GM19468 (cell line): ENCODE measurements around the gene SLC26A11.

Experiments
- ATAC-seq: cut with Tn5 transposase; IDR thresholded peaks from one replicate; pipeline ENCODE4 v1.9.1; 2021; ENCODE audit warnings: mild to moderate bottlenecking, moderate library complexity, moderate number of reproducible peaks; ENCODE audit not compliant: unreplicated experiment; ENCODE audit errors: extremely low read depth

Gene SLC26A11

DNA sequence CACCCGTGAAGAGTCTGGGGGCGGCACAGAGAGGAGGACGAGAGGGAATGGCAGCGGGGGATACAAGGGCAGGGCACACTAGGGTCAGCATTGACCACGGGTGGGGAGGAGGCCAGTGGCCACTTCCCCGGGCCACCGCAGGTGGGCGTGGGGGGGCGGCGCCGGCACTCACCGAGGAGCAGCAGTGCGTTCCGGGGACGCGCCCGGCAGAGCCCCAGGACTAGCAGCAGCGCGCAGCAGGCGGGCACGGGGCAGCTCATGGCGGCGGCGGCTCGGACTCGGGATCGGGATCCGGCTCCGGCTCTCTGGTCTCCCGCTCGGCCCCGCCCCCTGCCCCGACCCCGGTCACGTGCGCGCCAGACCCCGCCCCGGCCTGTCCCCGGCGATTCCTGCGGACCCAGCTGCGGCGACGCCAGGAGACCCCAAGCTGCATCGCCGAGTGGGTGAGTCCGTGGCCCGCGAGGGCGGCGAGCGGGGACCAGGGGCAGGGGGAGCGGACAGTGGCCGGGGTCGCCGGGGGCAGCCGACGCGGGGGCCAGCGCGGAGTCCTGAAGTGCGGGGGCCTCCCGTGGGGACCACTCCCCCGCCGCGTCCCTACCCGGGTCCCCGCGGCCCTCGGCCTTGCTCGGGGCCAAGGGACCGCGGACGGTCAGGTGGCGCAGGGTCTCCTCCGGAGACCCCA is at the start of gene SLC26A11, which contains the start of gene SGSH:
Gene SLC26A11, plus strand, starts transcription at position 374 of the 682 bp plus-strand sequence. CDS start 1,134 bp downstream, outside the sequence.
Gene SGSH, minus strand, starts transcription at position 280 of the 682 bp plus-strand sequence. Its CDS starts 20 bp downstream, at position 260.
- ATAC-seq: no peak

DNA sequence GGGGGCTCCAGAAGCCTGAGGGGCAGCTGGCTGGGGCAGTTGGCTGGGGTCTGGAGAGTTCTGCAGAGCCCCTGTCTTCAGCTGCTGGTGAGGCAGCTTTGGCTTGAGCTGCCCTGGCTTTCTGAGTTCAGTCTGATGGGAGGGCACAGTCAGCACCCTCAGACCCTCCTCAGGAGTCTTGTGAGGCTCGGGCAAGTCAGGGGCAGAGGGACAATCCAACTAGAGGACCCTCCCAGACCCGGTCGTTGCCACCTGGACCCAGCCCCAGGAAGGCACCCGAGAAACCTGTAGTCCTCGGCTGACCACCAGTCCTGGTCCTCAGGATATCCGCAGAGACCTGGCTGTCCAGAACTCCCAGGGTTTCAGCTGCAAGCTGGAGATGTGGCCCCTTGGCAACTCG is 48.5 kb upstream of the SLC26A11 start:
- no peak for ATAC-seq

DNA sequence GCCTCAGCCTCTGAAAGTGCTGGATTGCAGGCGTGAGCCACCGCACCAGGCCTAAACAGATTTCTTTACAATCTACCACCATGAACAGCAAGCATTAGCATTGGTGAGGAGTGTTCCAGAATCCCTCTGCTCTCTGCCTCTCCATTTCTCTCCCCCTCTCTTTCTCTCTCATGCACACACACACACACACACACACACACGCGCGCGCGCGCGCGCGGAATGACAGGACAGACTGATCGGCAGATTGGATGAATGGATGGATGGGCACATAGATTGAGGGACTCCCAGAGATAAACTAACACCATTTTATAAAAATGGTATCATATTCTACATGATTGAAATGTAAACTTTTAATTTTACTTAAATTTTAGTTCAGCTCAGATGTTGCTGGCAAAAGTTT is 47.1 kb upstream of the SLC26A11 start:
- no peak for ATAC-seq

DNA sequence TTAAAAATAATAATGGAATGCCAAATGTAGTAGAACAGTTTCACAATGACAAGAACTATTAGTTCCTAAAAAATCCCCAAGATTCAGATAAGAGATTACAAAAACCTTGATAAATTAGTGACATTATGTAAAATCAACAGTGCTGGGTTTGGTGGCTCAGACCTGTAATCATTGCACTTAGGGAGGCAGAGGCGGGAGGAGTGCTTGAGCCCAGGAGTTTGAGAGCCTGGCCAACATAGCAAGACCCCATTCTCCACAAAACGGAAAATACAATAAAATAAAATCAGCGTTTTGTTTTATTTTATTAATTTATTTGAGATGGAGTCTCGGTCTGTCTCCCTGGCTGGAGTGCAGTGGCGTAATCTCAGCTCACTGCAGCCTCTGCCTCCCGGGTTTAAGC is 46.3 kb upstream of the SLC26A11 start:
- no peak for ATAC-seq

DNA sequence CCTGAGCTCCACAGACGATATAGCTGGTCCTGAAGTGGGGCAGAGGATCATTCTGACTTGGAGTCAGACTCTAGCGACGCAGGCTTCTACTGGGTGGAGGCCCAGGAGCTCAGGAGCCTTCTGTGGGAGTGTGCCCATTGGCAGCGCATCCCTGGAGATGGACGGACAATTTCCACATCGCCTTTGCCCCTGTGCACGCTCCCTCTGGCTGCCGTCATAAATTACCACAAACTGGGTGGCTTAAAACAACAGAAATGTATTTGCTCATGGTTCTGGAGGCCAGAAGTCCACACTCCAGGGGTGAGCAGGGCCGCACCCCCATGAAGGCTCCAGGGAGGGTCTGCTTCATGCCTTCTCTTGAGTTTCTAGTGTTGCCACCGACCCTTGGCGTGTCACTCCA is 43.5 kb upstream of the SLC26A11 start:
- ATAC-seq: no peak

DNA sequence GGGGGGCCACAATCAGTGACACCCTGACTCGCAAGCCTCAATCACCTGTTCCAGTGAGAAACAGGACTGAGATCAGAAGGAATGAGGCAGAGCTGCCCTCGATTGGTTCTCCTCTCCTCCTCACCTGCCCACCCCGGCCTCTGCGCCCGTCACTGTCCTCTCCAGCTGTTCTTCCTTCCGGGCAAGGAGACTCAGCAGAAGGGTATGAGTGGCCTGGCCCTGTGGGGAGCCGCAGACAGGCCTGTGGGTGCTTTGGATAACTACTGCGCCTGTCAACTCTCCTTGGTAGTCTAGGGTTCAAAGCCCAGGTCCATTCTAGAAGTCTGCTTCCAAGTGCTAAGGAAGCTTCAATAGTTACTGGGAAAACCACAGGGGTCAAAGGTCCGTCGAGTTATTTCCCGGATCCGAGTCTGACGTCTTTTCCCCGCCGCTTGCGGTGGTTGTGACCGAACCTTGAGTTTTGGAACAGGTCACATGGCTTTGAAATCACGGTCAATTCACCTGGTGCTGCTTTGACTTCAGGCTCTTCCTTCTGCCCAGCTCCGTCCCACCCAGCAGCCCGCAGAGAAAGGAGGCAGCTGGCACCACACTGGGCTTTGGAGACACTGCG is 42.1 kb upstream of the SLC26A11 start:
- ATAC-seq: no peak

DNA sequence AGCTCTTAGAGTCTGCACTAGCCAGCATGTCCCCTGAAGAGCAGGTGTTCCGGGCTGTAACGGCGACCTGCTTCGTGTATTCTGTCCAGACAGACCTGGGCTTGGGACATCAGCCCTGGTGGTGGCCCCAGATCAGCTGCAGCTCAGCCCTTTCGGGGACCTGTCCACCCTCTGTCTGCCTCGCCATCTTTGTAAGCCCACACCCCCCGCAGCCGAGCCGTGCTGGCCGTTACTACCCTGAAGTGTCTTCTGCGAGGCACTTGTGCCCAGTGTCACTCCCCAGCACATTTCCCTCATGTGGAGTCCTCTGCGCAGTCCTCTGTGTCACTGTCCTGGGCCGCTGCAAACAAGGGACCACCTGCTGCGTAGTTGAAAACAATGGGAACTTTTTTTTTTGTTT is 40.0 kb upstream of the SLC26A11 start:
- ATAC-seq: no peak

DNA sequence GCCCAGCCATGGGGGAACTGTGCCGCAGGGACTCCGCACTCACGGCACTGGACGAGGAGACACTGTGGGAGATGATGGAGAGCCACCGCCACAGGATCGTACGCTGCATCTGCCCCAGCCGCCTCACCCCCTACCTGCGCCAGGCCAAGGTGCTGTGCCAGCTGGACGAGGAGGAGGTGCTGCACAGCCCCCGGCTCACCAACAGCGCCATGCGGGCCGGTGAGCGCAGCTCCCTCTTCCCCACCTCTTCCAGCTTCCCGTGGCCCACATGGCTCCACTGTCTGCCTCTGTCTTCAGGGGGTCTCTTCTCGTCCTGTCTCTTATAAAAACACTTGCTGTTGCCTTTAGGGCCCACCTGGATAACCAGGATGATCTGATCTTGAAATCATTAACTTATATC is 38.8 kb upstream of the SLC26A11 start:
- ATAC-seq: no peak

DNA sequence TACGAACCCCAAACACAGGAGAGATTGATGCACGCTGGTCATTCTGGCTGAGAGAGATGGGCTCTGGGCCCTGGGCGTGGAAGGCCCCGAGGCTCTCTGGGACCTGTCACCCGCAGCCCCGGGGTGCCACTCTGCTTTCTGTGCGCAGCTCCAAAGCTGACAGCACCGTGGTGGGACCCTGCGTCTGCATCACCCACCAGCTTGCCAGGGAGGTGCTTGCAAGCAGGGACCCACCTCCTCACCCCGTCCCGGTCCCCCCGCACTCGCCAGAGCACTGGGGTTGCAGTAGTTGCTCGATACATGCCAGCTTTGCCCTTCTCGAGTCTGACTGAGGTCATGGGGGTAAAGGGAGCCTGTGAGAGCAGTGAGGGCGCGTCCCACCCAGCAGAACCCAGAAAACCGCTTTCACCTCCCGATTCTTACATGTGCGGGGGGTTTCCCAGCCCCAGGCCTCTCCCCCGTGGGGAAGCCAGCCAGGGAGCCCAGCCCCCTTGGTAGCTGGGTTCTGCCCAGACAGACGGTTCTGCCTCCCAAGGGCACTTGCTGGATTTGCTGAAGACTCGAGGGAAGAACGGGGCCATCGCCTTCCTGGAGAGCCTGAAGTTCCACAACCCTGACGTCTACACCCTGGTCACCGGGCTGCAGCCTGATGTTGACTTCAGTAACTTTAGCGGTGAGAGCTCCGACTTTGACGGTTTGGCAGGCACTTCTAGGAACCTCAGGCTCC is 37.9 kb upstream of the SLC26A11 start:
- ATAC-seq: no peak

DNA sequence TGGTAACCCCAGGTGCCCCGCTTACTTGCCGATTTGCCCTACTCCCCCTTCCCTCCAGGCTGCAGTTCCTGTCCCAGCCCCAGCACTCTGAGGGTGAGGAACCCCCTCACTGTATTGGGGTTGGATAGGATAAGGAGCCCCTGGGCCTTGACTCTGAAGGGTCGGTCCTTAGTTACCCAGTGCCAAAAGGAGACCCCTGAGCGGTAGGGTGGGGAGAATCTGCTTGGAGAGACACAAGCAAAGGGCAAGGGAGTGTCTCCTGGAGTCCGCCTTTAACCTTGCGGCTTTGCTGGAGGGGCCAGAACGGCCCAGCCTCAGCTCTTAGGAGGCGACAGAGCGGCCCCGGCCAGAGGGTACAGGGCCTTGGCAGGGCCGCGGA is 37.4 kb upstream of the SLC26A11 start:
- ATAC-seq: no peak

DNA sequence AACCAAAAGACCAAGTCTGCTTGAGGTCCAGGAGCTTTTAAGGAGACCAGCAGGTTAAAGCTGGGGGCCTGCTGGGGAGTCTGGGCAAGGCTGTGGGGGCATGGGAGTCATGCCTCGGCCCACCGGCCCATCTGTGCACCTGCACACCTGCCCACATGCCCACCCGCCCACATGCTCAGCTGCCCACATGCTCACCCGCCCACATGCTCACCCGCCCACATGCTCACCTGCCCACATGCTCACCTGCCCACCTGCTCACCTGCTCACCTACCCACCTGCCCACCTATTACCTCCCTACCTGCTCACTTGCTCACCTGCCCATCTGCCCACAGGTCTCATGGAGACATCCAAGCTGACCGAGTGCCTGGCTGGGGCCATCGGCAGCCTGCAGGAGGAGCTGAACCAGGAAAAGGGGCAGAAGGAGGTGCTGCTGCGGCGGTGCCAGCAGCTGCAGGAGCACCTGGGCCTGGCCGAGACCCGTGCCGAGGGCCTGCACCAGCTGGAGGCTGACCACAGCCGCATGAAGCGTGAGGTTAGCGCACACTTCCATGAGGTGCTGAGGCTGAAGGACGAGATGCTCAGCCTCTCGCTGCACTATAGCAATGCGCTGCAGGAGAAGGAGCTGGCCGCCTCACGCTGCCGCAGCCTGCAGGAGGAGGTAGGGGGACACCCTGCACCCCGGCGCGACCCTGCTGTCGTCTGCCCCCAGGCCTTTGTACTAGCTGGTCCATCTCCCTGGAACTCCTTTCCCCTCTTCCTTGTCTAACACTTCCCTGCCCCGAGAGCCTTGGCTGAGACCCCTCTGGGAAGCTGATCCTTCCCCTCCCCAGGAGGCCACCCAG is 36.4 kb upstream of the SLC26A11 start:
- no peak for ATAC-seq

DNA sequence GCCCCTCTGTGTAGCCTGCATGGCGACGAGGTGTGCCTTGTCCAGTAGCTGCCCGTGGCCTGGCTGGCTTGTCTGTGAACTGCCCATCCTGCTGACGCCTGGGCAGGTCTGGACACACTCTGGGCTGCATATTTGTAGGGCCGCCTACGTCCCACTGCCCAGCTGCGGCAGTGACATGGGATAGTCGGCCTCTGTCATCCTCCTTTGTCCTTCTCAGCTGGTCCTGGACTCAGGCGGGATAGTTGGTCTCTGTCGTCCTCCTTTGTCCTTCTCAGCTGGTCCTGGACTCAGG is 35.9 kb upstream of the SLC26A11 start:
- no peak for ATAC-seq

DNA sequence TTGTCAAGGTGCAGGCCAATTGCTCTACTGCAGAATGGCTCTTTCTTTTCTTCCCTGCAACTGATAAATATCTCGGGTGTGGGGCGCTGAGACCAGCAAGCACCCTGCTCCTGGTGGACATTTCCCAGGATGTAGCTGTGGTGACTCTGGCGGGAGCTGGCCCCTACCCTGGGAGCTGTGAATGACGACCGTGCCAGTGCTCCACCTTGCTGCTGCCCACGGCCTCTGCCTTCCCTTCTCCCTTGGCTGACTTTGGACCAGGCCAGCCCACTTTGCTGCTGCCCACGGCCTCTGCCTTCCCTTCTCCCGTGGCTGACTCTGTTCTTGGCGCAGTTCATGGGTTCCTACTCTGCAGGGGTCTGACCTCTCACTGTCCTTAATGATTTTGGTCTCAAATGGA is 34.3 kb upstream of the SLC26A11 start:
- ATAC-seq: no peak

DNA sequence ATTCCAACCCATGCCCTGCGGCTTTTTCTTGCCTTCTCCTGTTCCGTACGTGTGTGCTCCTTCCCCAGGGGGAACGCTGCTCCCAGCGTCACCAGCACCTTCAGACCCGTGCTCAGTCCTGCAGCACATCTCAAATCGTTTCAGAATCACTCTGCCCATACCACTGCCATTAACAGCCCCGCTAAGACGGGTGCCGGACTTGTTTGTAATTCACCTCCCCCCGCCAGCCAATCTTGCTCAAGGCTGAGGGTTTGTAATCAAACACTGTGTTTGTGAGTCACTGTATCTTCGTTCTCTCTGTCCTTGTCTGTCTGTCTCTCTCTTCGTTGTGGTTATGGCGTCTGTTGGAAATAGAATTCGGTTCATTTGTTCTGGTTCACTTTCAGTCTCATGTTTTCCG is 33.1 kb upstream of the SLC26A11 start:
- ATAC-seq: no peak

DNA sequence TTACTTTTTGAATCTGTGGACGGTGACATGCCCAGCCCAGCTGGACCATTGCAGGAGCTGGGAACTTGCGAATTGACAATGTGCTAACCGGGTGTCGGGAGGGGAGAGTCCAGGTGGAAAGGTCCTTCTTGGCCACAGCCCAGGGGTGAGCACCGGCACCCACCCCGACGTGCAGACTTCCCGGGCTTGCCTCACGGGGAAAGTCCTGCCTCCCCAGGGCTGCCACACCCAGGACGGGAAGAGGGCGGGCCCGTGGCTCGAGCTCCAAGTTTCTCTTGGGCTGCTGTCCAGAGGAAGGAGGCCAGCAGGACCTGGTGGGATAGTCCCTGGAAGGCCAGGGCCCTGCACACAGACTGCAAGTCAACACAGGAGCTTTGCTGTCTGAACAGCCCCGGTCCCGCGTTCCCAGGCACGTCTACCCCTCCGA is 32.7 kb upstream of the SLC26A11 start:
- ATAC-seq: no peak

DNA sequence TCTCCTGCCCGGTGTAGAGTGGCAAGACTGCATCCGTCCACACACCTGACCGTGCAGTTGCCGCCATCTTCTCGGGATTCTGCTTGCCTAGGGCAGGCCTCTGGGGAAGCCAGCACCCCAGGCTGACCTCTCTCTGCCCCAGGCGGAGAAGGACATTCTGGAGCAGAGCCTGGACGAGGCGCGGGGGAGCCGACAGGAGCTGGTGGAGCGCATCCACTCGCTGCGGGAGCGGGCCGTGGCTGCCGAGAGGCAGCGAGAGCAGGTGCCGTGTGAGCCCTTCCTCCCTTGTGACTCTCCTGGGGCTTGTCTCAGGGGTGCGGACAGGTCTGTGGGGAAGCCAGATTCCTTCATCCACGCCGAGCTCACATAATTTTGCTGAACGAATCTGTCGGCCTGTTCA is 30.6 kb upstream of the SLC26A11 start:
- ATAC-seq: no peak

DNA sequence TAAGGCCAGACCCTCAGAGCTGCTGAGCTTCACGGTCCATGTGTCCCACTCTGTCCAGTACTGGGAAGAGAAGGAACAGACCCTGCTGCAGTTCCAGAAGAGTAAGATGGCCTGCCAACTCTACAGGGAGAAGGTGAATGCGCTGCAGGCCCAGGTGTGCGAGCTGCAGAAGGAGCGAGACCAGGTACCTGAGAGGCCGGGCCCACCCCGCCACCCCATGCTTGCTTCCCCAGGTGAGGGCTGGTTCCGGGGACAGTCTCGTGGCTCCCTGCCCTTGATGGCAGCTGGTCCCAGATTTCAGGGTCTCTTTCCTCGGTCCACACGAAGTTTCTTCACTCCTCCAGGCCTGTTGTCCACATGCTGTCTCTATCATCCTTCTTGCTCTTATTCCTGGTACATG is 29.5 kb upstream of the SLC26A11 start:
- no peak for ATAC-seq

DNA sequence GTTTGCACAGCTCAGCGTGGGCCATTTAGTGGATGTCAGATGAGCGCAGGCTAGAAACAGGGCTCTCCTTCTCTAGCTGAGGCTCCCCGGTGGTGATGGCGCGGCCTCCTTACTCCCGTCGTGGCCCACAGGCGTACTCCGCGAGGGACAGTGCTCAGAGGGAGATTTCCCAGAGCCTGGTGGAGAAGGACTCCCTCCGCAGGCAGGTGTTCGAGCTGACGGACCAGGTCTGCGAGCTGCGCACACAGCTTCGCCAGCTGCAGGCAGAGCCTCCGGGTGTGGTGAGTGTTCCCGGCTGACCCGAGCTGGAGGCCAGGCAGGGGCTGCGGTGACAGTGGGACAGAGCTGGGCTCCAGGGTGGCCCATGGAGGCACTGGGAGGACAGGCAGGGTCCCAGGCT is 29.0 kb upstream of the SLC26A11 start:
- ATAC-seq: no peak

DNA sequence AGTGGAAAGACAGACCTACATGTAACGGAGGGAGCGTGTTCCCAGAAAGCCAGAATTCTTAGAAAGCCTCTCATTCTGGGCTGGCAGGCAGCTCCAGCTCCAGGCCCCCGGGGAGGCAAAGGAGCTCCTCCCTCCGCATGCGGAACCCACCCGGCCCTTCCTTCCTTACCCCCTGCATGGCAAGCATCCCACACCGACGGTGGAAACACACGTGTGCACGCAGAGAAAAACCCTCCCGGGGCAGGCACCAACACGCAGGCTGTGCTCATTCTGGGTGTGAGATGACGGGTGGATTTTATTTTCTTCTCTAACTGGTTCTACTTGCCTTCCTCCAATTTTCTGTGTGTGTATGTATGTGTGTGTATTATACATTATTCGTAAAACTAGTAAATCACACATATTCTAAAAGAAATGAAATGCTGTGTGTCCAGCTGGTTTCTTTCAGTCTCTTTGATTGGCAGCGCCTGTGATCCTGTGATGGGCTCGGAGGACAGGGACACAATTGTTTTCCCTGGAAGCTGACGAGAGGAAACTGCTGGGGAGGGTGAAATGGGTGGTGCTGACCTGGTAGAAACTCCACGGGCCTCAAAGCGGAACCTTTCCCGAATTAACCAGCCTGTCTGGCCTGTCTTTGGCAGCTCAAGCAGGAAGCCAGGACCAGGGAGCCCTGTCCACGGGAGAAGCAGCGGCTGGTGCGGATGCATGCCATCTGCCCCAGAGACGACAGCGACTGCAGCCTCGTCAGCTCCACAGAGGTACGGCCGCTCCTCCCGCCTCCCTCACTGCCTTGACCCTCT is 28.2 kb upstream of the SLC26A11 start:
- ATAC-seq: no peak

DNA sequence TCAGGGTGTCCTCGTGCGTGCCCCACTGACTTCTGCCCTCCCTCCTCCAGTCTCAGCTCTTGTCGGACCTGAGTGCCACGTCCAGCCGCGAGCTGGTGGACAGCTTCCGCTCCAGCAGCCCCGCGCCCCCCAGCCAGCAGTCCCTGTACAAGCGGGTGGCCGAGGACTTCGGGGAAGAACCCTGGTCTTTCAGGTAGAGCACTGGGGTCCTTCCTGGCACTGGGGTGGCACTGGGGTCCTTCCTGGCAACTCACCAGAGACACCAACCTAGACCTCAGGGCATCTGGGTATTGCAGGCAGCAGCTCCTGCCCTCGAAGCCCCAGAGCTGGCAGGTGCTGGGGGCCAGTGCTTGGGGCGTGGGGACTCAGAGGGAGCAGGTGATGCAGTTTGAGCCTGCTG is 25.1 kb upstream of the SLC26A11 start:
- ATAC-seq: no peak
